GM13976 (cell line): ENCODE results near the gene ITGA7.

Experiments
- DNase-seq: peaks from one replicate; pipeline ENCODE4 v3.0.0; 2012; ENCODE audit warnings: low spot score
- CTCF ChIP-seq: IDR thresholded peaks from 2 replicates; pipeline ENCODE4 v1.5.1; 2012; ENCODE audit warnings: borderline replicate concordance, mild to moderate bottlenecking; ENCODE audit not compliant: insufficient read depth; ENCODE audit errors: extremely low read depth, missing control alignments, control extremely low read depth
- in situ Hi-C: fragments of 300-500 bp; cut with MboI; formaldehyde crosslinking; loops from one replicate; pipeline ENCODE4 v1.12.0; 2022; ENCODE audit warnings: low sequenced_read_pairs, mixed read lengths, inconsistent platforms; ENCODE audit not compliant: unreplicated experiment

ITGA7 gene

GRCh38 chr12:55704824-55705718 lies 2.6 kb downstream of the ITGA7 start:
- no peak for DNase-seq
- no peak for TF ChIP-seq CTCF
- in situ Hi-C loops: no loop called here

- no peak for TF ChIP-seq CTCF
- in situ Hi-C loops: no loop called here
- DNase-seq: no peak
These were observed 3.6 kb downstream of the ITGA7 start for GRCh38 chr12:55703901-55704761.

GRCh38 chr12:55703288-55703687 lies 4.4 kb downstream of the ITGA7 start:
- in situ Hi-C loops: no loop called here

GRCh38 chr12:55702861-55703260 lies 4.8 kb downstream of the ITGA7 start:
- in situ Hi-C loops: no loop called here
- TF ChIP-seq CTCF: no peak
- DNase-seq: no peak

More at GRCh38 chr12:55703288-55703687, 4.4 kb downstream of the ITGA7 start:
- DNase-seq: no peak
- TF ChIP-seq CTCF: no peak

- no peak for DNase-seq
- in situ Hi-C loops: no loop called here
- TF ChIP-seq CTCF: no peak
These were observed 7.3 kb downstream of the ITGA7 start for GRCh38 chr12:55700255-55701018.

GRCh38 chr12:55699471-55700055 lies 8.1 kb downstream of the ITGA7 start:
- DNase-seq: no peak
- no peak for TF ChIP-seq CTCF

More at GRCh38 chr12:55699471-55700055, 8.1 kb downstream of the ITGA7 start:
- in situ Hi-C loops: no loop called here
